WTC11 (cell line): ENCODE data around the gene RBM10. TPM values are rescaled to one million over a fixed set of nuclear protein-coding genes. Genes with fewer than 3 reads are reported as not detected.

Experiments
- ATAC-seq: fragments of 200-7000 bp; cut with Tn5 transposase; 2 replicates; pipeline ENCODE4 v1.10.0; 2021; ENCODE audit warnings: mild to moderate bottlenecking, moderate library complexity
- CTCF ChIA-PET: fragments of 300-600 bp; sonication (Branson Sonifier 250); formaldehyde crosslinking; loops from one replicate; lab custom pipeline; 2021; ENCODE audit warnings: antibody characterized with exemption; lab: Charles Lee
- POLR2A ChIA-PET: fragments of 350-600 bp; sonication (Branson Sonifier 250); formaldehyde crosslinking; loops from one replicate; lab custom pipeline; 2021; ENCODE audit warnings: antibody characterized with exemption; lab: Charles Lee
- DNase-seq: peaks from one replicate; pipeline ENCODE4 v3.0.0; 2021; ENCODE audit warnings: low spot score
- H3K27ac Mint-ChIP-seq: 2 replicates; pipeline ENCODE4 v1.8.0; 2021; ENCODE audit warnings: mixed read lengths
- H3K27me3 Mint-ChIP-seq: 2 replicates; pipeline ENCODE4 v1.8.0; 2021; ENCODE audit warnings: low read depth, mild to moderate bottlenecking, moderate library complexity, mixed read lengths
- H3K36me3 Mint-ChIP-seq: 2 replicates; pipeline ENCODE4 v1.8.0; 2021; ENCODE audit warnings: mixed read lengths
- H3K4me1 Mint-ChIP-seq: 2 replicates; pipeline ENCODE4 v1.8.0; 2022; ENCODE audit warnings: mixed read lengths
- H3K4me3 Mint-ChIP-seq: 2 replicates; pipeline ENCODE4 v1.8.0; 2021; ENCODE audit warnings: mild to moderate bottlenecking, moderate library complexity, mixed read lengths
- H3K9me3 Mint-ChIP-seq: 2 replicates; pipeline ENCODE4 v1.8.0; 2021; ENCODE audit warnings: mixed read lengths
- AR ChIP-seq: fragments of 250-450 bp; sonication (Bioruptor Pico); IDR thresholded peaks from 2 replicates; pipeline ENCODE4 v1.9.0; 2021; ENCODE audit warnings: mild to moderate bottlenecking
- ARID4B ChIP-seq: sonication (generic); formaldehyde crosslinking; IDR thresholded peaks from 2 replicates; pipeline ENCODE4 v1.8.0; 2023; ENCODE audit warnings: missing genetic modification reagents, mild to moderate bottlenecking, borderline replicate concordance
- CDX4 ChIP-seq: fragments of 250-450 bp; sonication (Bioruptor Pico); IDR thresholded peaks from 2 replicates; pipeline ENCODE4 v1.9.0; 2021; ENCODE audit warnings: moderate library complexity, mild to moderate bottlenecking, inconsistent platforms, borderline replicate concordance
- CREM ChIP-seq: sonication (generic); formaldehyde crosslinking; IDR thresholded peaks from 2 replicates; pipeline ENCODE4 v1.8.1; 2022; ENCODE audit warnings: mild to moderate bottlenecking, missing genetic modification reagents, moderate library complexity
- FOXP1 ChIP-seq: sonication (generic); formaldehyde crosslinking; IDR thresholded peaks from 2 replicates; pipeline ENCODE4 v1.8.0; 2022; ENCODE audit warnings: missing genetic modification reagents, mild to moderate bottlenecking, moderate library complexity, borderline replicate concordance
- FOXP4 ChIP-seq: sonication (generic); formaldehyde crosslinking; IDR thresholded peaks from 2 replicates; pipeline ENCODE4 v1.8.0; 2022; ENCODE audit warnings: mild to moderate bottlenecking, missing genetic modification reagents
- GABPB1 ChIP-seq: sonication (generic); formaldehyde crosslinking; IDR thresholded peaks from 2 replicates; pipeline ENCODE4 v1.8.1; 2023; ENCODE audit warnings: mild to moderate bottlenecking, missing genetic modification reagents
- GTF2I ChIP-seq: fragments of 250-450 bp; sonication (Bioruptor Pico); conservative IDR thresholded peaks from 2 replicates; pipeline ENCODE4 v1.4.0; 2021; ENCODE audit warnings: mild to moderate bottlenecking
- KAT7 ChIP-seq: sonication (generic); formaldehyde crosslinking; IDR thresholded peaks from 2 replicates; pipeline ENCODE4 v1.8.1; 2023; ENCODE audit warnings: missing genetic modification reagents, mild to moderate bottlenecking, borderline replicate concordance
- MAX ChIP-seq: sonication (generic); formaldehyde crosslinking; IDR thresholded peaks from 2 replicates; pipeline ENCODE4 v1.8.0; 2022; ENCODE audit warnings: mild to moderate bottlenecking, missing genetic modification reagents
- PRDM15 ChIP-seq: sonication (generic); formaldehyde crosslinking; IDR thresholded peaks from 2 replicates; pipeline ENCODE4 v1.8.0; 2022; ENCODE audit warnings: missing genetic modification reagents
- ZBTB21 ChIP-seq: sonication (generic); formaldehyde crosslinking; IDR thresholded peaks from 2 replicates; pipeline ENCODE4 v1.8.1; 2023; ENCODE audit warnings: mild to moderate bottlenecking, missing genetic modification reagents, borderline replicate concordance
- ZMAT4 ChIP-seq: fragments of 250-450 bp; sonication (Bioruptor Pico); IDR thresholded peaks from 2 replicates; pipeline ENCODE4 v1.9.0; 2021; ENCODE audit warnings: mild to moderate bottlenecking
- ZNF121 ChIP-seq: sonication (generic); formaldehyde crosslinking; IDR thresholded peaks from 2 replicates; pipeline ENCODE4 v1.8.0; 2023; ENCODE audit warnings: missing genetic modification reagents
- ZNF232 ChIP-seq: sonication (generic); formaldehyde crosslinking; IDR thresholded peaks from 2 replicates; pipeline ENCODE4 v1.8.0; 2022; ENCODE audit warnings: mild to moderate bottlenecking, missing genetic modification reagents
- total RNA-seq: library from RNA; stranded (reverse); gene quantifications from 3 replicates; pipeline ENCODE4 v1.2.3, GENCODE V29; 2021

RBM10 gene
- total RNA-seq, 1 experiment from 2014 or later, result 66.1 TPM

- TF ChIP-seq ARID4B (CRISPR knock-in tag) (no peak), CDX4 (CRISPR knock-in tag) (no peak), CREM (CRISPR knock-in tag) (peak; percentile 45; the same call in 1 of the 2 replicates), FOXP1 (CRISPR knock-in tag) (peak; percentile 6; the same call in 1 of the 2 replicates), MAX (CRISPR knock-in tag) (no peak; the same call in 1 of the 2 replicates), ZNF232 (CRISPR knock-in tag) (no peak), FOXP4 (CRISPR knock-in tag) (no peak), ZBTB21 (CRISPR knock-in tag) (peak; percentile 98)
Measured at GRCh38 chrX:47233333-47234113, 88.5 kb downstream of the RBM10 start (continued).

GRCh38 chrX:47234583-47234982 lies 89.6 kb downstream of the RBM10 start:
- Mint-ChIP-seq H3K36me3 (peaks cover 4% of the 10 kb centered on the region), H3K27ac (peak overlapping the region; percentile 93), H3K9me3 (no peaks in the 10 kb centered on the region), H3K4me1 (peaks cover 10% of the 10 kb centered on the region), H3K27me3 (no peaks in the 10 kb centered on the region), H3K4me3 (peak overlapping the region; percentile 93)
- CTCF ChIA-PET, result no interaction called here
- POLR2A ChIA-PET, result no interaction called here
- DNase-seq (no peak), ATAC-seq (no peak)
- TF ChIP-seq GABPB1 (no peak), KAT7 (CRISPR knock-in tag) (no peak), ZMAT4 (CRISPR knock-in tag) (no peak), CREM (CRISPR knock-in tag) (no peak), CDX4 (CRISPR knock-in tag) (no peak), GTF2I (CRISPR knock-in tag) (no peak), ZNF121 (CRISPR knock-in tag) (no peak), PRDM15 (CRISPR knock-in tag) (no peak), AR (no peak)
